GM12891 (cell line): ENCODE data around the gene FER.

Experiments used
- PAX5 ChIP-seq: IDR thresholded peaks from 2 replicates; pipeline ENCODE4 v1.6.1; 2011; ENCODE audit warnings: low read length, moderate library complexity, mild to moderate bottlenecking; ENCODE audit not compliant: insufficient read depth, severe bottlenecking
- POLR2A ChIP-seq: IDR thresholded peaks from 2 replicates; pipeline ENCODE4 v1.6.1; 2011; ENCODE audit warnings: low read depth, low read length, control low read depth
- POLR2AphosphoS5 ChIP-seq: IDR thresholded peaks from 2 replicates; pipeline ENCODE4 v1.6.1; 2011; ENCODE audit warnings: low read depth, low read length, control low read depth
- POU2F2 ChIP-seq: IDR thresholded peaks from 2 replicates; pipeline ENCODE4 v1.6.1; 2011; ENCODE audit warnings: low read depth, mild to moderate bottlenecking, control low read depth, low read length, moderate library complexity
- SPI1 ChIP-seq: IDR thresholded peaks from 2 replicates; pipeline ENCODE4 v1.6.1; 2011; ENCODE audit warnings: low read depth, low read length, control low read depth
- TAF1 ChIP-seq: IDR thresholded peaks from 2 replicates; pipeline ENCODE4 v1.6.1; 2011; ENCODE audit warnings: low read depth, low read length, control low read depth

- TF ChIP-seq POLR2AphosphoS5 (no peak), POLR2A (no peak), TAF1 (no peak), POU2F2 (no peak), SPI1 (no peak), PAX5 (no peak)
Observed at GRCh38 chr5:108966910-108967309, 219.2 kb downstream of the FER start.
